ENCODE results near the gene ETS2.

ETS2 gene

GRCh38 chr21:38792676-38793459, 12.9 kb upstream of the ETS2 start:
- CTCF ChIA-PET, result no interaction called here
- no peak for TF ChIP-seq CTBP1 (IDR thresholded peaks at IDR 0.05; ENCODE audit: borderline replicate concordance)
- no peak for TF ChIP-seq FOXK2 (IDR thresholded peaks at IDR 0.05)
- no peak for TF ChIP-seq TARDBP (IDR thresholded peaks at IDR 0.05)
- TF ChIP-seq SUZ12 (IDR thresholded peaks at IDR 0.05), result no peak
- DNase-seq (ENCODE audit: extremely low spot score), result no peak
- POLR2A ChIA-PET, result no interaction called here

GRCh38 chr21:38793926-38794713, 11.6 kb upstream of the ETS2 start:
- CTCF ChIA-PET, result no interaction called here
- TF ChIP-seq ELF4 (IDR thresholded peaks at IDR 0.05) (no peak), PKNOX1 (IDR thresholded peaks at IDR 0.05) (no peak), NFRKB (IDR thresholded peaks at IDR 0.05) (no peak), FOXM1 (IDR thresholded peaks at IDR 0.05; ENCODE audit: borderline replicate concordance) (no peak), LEF1 (IDR thresholded peaks at IDR 0.05; ENCODE audit: borderline replicate concordance) (no peak), HDGF (IDR thresholded peaks at IDR 0.05; ENCODE audit: borderline replicate concordance) (no peak), ARNT (IDR thresholded peaks at IDR 0.05) (no peak), TARDBP (IDR thresholded peaks at IDR 0.05) (no peak), BHLHE40 (IDR thresholded peaks at IDR 0.05; ENCODE audit: borderline replicate concordance) (no peak), SP1 (IDR thresholded peaks at IDR 0.05) (no peak), CTBP1 (IDR thresholded peaks at IDR 0.05; ENCODE audit: borderline replicate concordance) (no peak), SUZ12 (IDR thresholded peaks at IDR 0.05) (no peak), L3MBTL2 (conservative IDR thresholded peaks at IDR 0.05) (no peak)
- no peak for DNase-seq (ENCODE audit: extremely low spot score)

GRCh38 chr21:38794978-38795377, 10.8 kb upstream of the ETS2 start:
- DNase-seq (ENCODE audit: extremely low spot score), result no peak
- no peak for TF ChIP-seq BHLHE40 (IDR thresholded peaks at IDR 0.05; ENCODE audit: borderline replicate concordance)
- ChIA-PET POLR2A (no interaction called here), CTCF (no interaction called here)

More at GRCh38 chr21:38793926-38794713, 11.6 kb upstream of the ETS2 start:
- POLR2A ChIA-PET, result no interaction called here

DNA sequence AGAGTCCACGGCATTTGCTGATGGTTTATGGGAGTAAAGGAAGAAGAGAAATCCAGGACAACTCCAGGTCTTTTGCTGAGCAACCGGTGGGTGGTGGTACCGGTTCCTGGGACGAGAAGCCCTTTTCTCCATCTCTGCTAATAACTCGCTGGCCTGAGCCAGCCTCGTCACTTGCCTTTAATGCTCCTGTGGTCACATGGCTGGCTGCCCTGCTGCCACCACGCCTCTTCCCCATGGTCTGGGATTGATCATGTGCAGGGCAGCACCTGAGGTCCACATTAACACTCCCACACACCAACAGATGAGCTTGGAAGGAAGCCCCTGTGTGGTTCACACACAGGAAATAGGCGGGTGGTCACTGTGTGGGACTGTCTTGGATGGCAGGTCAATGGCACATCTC, 10.3 kb upstream of the ETS2 start:
- no peak for TF ChIP-seq BHLHE40 (IDR thresholded peaks at IDR 0.05; ENCODE audit: borderline replicate concordance)
- ChIA-PET POLR2A (no interaction called here), CTCF (no interaction called here)
- no peak for DNase-seq (ENCODE audit: extremely low spot score)

- no peak for TF ChIP-seq FOXK2 (IDR thresholded peaks at IDR 0.05)
- no peak for TF ChIP-seq SUZ12 (IDR thresholded peaks at IDR 0.05)
- no peak for TF ChIP-seq FOXA1 (IDR thresholded peaks at IDR 0.05)
- TF ChIP-seq ELF4 (IDR thresholded peaks at IDR 0.05), result no peak
- TF ChIP-seq PKNOX1 (IDR thresholded peaks at IDR 0.05), result no peak
- TF ChIP-seq NFRKB (IDR thresholded peaks at IDR 0.05), result no peak
- no peak for TF ChIP-seq LEF1 (IDR thresholded peaks at IDR 0.05; ENCODE audit: borderline replicate concordance)
- no peak for TF ChIP-seq L3MBTL2 (conservative IDR thresholded peaks at IDR 0.05)
- no peak for DNase-seq (ENCODE audit: extremely low spot score)
- ChIA-PET POLR2A (no interaction called here), CTCF (no interaction called here)
Observed at GRCh38 chr21:38796424-38796823, 9.3 kb upstream of the ETS2 start.

DNA sequence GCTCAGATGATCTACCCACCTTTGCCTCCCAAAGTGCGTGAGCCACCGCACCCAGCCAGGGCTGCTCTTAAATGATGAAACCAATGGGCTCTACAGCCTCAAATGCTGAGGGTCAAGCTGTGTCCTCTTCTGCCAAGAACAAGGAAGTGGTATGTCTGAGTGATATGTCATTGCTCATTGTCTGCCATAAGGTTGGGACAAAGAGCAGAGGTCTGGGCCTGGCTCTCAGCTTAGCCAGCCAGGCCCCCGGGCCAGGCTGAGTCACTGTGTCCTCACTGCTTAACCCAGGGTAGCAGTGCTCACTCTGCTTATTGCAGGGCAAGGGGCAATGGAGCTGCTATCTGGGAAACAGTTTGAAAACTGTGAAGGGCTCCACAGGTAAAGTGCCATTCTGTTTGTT, 8.3 kb upstream of the ETS2 start:
- TF ChIP-seq HDGF (IDR thresholded peaks at IDR 0.05; ENCODE audit: borderline replicate concordance) (no peak), FOXM1 (IDR thresholded peaks at IDR 0.05; ENCODE audit: borderline replicate concordance) (no peak), CTBP1 (IDR thresholded peaks at IDR 0.05; ENCODE audit: borderline replicate concordance) (no peak), PKNOX1 (IDR thresholded peaks at IDR 0.05) (no peak), SP1 (IDR thresholded peaks at IDR 0.05) (no peak), ELF4 (IDR thresholded peaks at IDR 0.05) (no peak), SUZ12 (IDR thresholded peaks at IDR 0.05) (no peak), TARDBP (IDR thresholded peaks at IDR 0.05) (no peak), LEF1 (IDR thresholded peaks at IDR 0.05; ENCODE audit: borderline replicate concordance) (no peak), BHLHE40 (IDR thresholded peaks at IDR 0.05; ENCODE audit: borderline replicate concordance) (no peak), FOXK2 (IDR thresholded peaks at IDR 0.05) (no peak), ZNF384 (IDR thresholded peaks at IDR 0.05) (no peak), ARNT (IDR thresholded peaks at IDR 0.05) (no peak), FOXA1 (IDR thresholded peaks at IDR 0.05) (no peak), L3MBTL2 (conservative IDR thresholded peaks at IDR 0.05) (no peak), NFRKB (IDR thresholded peaks at IDR 0.05) (no peak)
- POLR2A ChIA-PET, result no interaction called here
- no peak for DNase-seq (ENCODE audit: extremely low spot score)
- CTCF ChIA-PET, result no interaction called here

GRCh38 chr21:38798081-38798480, 7.6 kb upstream of the ETS2 start:
- CTCF ChIA-PET, result no interaction called here
- POLR2A ChIA-PET, result no interaction called here
- DNase-seq (ENCODE audit: extremely low spot score), result no peak
- TF ChIP-seq HDGF (IDR thresholded peaks at IDR 0.05; ENCODE audit: borderline replicate concordance), result no peak
- TF ChIP-seq ARNT (IDR thresholded peaks at IDR 0.05), result no peak
- TF ChIP-seq TARDBP (IDR thresholded peaks at IDR 0.05), result no peak
- TF ChIP-seq LEF1 (IDR thresholded peaks at IDR 0.05; ENCODE audit: borderline replicate concordance), result no peak
- TF ChIP-seq ZNF384 (IDR thresholded peaks at IDR 0.05), result no peak
- TF ChIP-seq SUZ12 (IDR thresholded peaks at IDR 0.05), result no peak
- no peak for TF ChIP-seq L3MBTL2 (conservative IDR thresholded peaks at IDR 0.05)
- TF ChIP-seq PKNOX1 (IDR thresholded peaks at IDR 0.05), result no peak
- TF ChIP-seq BHLHE40 (IDR thresholded peaks at IDR 0.05; ENCODE audit: borderline replicate concordance), result no peak
- no peak for TF ChIP-seq FOXA1 (IDR thresholded peaks at IDR 0.05)
- no peak for TF ChIP-seq CTBP1 (IDR thresholded peaks at IDR 0.05; ENCODE audit: borderline replicate concordance)

All from HEK293T (cell line).